Smooth muscle cell (in vitro differentiated cells): ENCODE data around the gene HOXC9. TPM values are rescaled to one million over a fixed set of nuclear protein-coding genes. Genes with fewer than 3 reads are reported as not detected.

Experiments used
- DNase-seq: peaks from one replicate; lab custom pipeline; 2025; ENCODE audit not compliant: unreplicated experiment; lab: John Stamatoyannopoulos, UW
- H2AFZ ChIP-seq: fragments of 200-600 bp; sonication (generic); 2 replicates; pipeline ENCODE4 v1.6.0; 2016; ENCODE audit warnings: antibody characterized with exemption, low read depth, mild to moderate bottlenecking
- H3F3A ChIP-seq: fragments of 200-600 bp; sonication (generic); 2 replicates; pipeline ENCODE4 v1.6.0; 2017; ENCODE audit warnings: antibody characterized with exemption, low read depth
- H3K27ac ChIP-seq: fragments of 200-600 bp; sonication (generic); 2 replicates; pipeline ENCODE4 v1.5.1; 2016; ENCODE audit warnings: low read depth, mild to moderate bottlenecking
- H3K27me3 ChIP-seq: fragments of 200-600 bp; sonication (generic); 2 replicates; pipeline ENCODE4 v1.6.1; 2016; ENCODE audit warnings: low read depth, mild to moderate bottlenecking
- H3K36me3 ChIP-seq: fragments of 200-600 bp; sonication (generic); 2 replicates; pipeline ENCODE4 v1.5.1; 2016; ENCODE audit warnings: low read depth
- H3K4me1 ChIP-seq: fragments of 200-600 bp; sonication (generic); 2 replicates; pipeline ENCODE4 v1.5.1; 2016; ENCODE audit warnings: low read depth
- H3K4me2 ChIP-seq: fragments of 200-600 bp; sonication (generic); 2 replicates; pipeline ENCODE4 v1.6.0; 2016; ENCODE audit warnings: mild to moderate bottlenecking
- H3K4me3 ChIP-seq: fragments of 200-600 bp; sonication (generic); 2 replicates; pipeline ENCODE4 v1.5.1; 2016; ENCODE audit warnings: mild to moderate bottlenecking
- H3K79me2 ChIP-seq: fragments of 200-600 bp; sonication (generic); 2 replicates; pipeline ENCODE4 v1.6.0; 2016; ENCODE audit warnings: low read depth, mild to moderate bottlenecking
- H3K9ac ChIP-seq: fragments of 200-600 bp; sonication (generic); 2 replicates; pipeline ENCODE4 v1.6.0; 2016; ENCODE audit warnings: low read depth
- H3K9me3 ChIP-seq: fragments of 200-600 bp; sonication (generic); replicated peaks from 2 replicates; pipeline ENCODE4 v1.5.1; 2016; ENCODE audit warnings: low read depth
- H4K20me1 ChIP-seq: fragments of 200-600 bp; sonication (generic); 2 replicates; pipeline ENCODE4 v1.6.0; 2016; ENCODE audit warnings: low read depth
- CTCF ChIP-seq: fragments of 200-600 bp; sonication (generic); IDR thresholded peaks from 2 replicates; pipeline ENCODE4 v1.5.1; 2017; ENCODE audit warnings: borderline replicate concordance, mild to moderate bottlenecking, antibody characterized with exemption; ENCODE audit not compliant: insufficient read depth, poor library complexity, severe bottlenecking
- whole genome bisulfite sequencing: methylation state at CpG from one replicate; pipeline ENCODE4 v1.1.7; 2016; ENCODE audit warnings: low lambda C conversion rate; 5-methylcytosine and 5-hydroxymethylcytosine counted together
- polyA plus RNA-seq: library from polyadenylated mRNA; unstranded; fragments of >200 nt; fragmentation: Nextera tagmentation; extraction: Ambion mirVana; gene quantifications from 2 replicates; pipeline ENCODE4 v1.2.1, GENCODE V29; 2016
- total RNA-seq: library from RNA; depleted of rRNA; stranded (reverse); fragments of >200 nt; gene quantifications from 2 replicates; pipeline ENCODE4 v1.2.3, GENCODE V29; 2014

The HOXC9 gene
- total and polyA plus RNA-seq, 2 experiments from 2014 or later = 1.2 to 2.7 TPM

GRCh38 chr12:53996240-53997203, 3.4 kb upstream of the HOXC9 start:
- Histone ChIP-seq H3K9me3 (no peaks in the 10 kb centered on the region), H3F3A (no peaks in the 10 kb centered on the region), H3K4me2 (peak overlapping the region; percentile 89), H3K36me3 (no peaks in the 10 kb centered on the region), H2AFZ (peak overlapping the region; percentile 84), H3K4me1 (peaks cover 7% of the 10 kb centered on the region), H3K27me3 (peaks cover 100% of the 10 kb centered on the region), H3K79me2 (no peaks in the 10 kb centered on the region), H3K4me3 (peak overlapping the region; percentile 49), H4K20me1 (no peaks in the 10 kb centered on the region), H3K27ac (peak overlapping the region; percentile 21), H3K9ac (peak overlapping the region; percentile 63)
- no peak for DNase-seq
- 35% methylated on average over 29 of the region's 29 CpGs for WGBS
- TF ChIP-seq CTCF = no peak

GRCh38 chr12:53997204-53998109, 2.5 kb upstream of the HOXC9 start:
- H3K27ac ChIP-seq = no peak overlapping the region
- DNase-seq = no peak
- 15% methylated on average over 35 of the region's 35 CpGs for WGBS
- H3K79me2 ChIP-seq = no peaks in the 10 kb centered on the region
- H3K36me3 ChIP-seq = no peaks in the 10 kb centered on the region
- H3K4me2 ChIP-seq = peak overlapping the region; percentile 29
- H3K9ac ChIP-seq = no peak overlapping the region
- no peak for TF ChIP-seq CTCF
- peaks cover 7% of the 10 kb centered on the region for H3K4me1 ChIP-seq
- peaks cover 100% of the 10 kb centered on the region for H3K27me3 ChIP-seq
- H4K20me1 ChIP-seq = no peaks in the 10 kb centered on the region
- no peak overlapping the region for H3K4me3 ChIP-seq
- H2AFZ ChIP-seq = no peak overlapping the region
- H3K9me3 ChIP-seq = no peaks in the 10 kb centered on the region
- no peaks in the 10 kb centered on the region for H3F3A ChIP-seq

- Histone ChIP-seq H2AFZ (no peak overlapping the region), H3K79me2 (no peaks in the 10 kb centered on the region), H3K27me3 (peaks cover 100% of the 10 kb centered on the region), H3K4me1 (peaks cover 7% of the 10 kb centered on the region), H3K36me3 (no peaks in the 10 kb centered on the region), H3K9ac (no peak overlapping the region), H3K27ac (no peak overlapping the region), H3K9me3 (no peaks in the 10 kb centered on the region), H3K4me2 (no peak overlapping the region), H4K20me1 (no peaks in the 10 kb centered on the region), H3F3A (no peaks in the 10 kb centered on the region), H3K4me3 (no peak overlapping the region)
- TF ChIP-seq CTCF = no peak
- WGBS = 30% methylated on average over 9 of the region's 11 CpGs
- DNase-seq = no peak
Measured at GRCh38 chr12:53998110-53998899, 1.7 kb upstream of the HOXC9 start.
